Ovary (tissue), 3 donors: Measurements from ENCODE around the gene FILIP1L.

Experiments
- CTCF ChIP-seq, 3 donors: fragments of 450-650 bp in 2 of 3; fragments of 200-600 bp in 1 of 3; IDR thresholded peaks; one replicate each; pipeline versions ENCODE4 v1.5.1 to v1.8.0; 2016 to 2022; ENCODE audit warnings: antibody characterized with exemption in 3 of 3, mild to moderate bottlenecking in 1 of 3
- POLR2A ChIP-seq: fragments of 450-650 bp; IDR thresholded peaks from one replicate; pipeline ENCODE4 v1.6.1; 2017; ENCODE audit warnings: antibody characterized with exemption, mild to moderate bottlenecking, moderate library complexity
- donor health status: DM: no; HTN: no; CAD: no.

DNA sequence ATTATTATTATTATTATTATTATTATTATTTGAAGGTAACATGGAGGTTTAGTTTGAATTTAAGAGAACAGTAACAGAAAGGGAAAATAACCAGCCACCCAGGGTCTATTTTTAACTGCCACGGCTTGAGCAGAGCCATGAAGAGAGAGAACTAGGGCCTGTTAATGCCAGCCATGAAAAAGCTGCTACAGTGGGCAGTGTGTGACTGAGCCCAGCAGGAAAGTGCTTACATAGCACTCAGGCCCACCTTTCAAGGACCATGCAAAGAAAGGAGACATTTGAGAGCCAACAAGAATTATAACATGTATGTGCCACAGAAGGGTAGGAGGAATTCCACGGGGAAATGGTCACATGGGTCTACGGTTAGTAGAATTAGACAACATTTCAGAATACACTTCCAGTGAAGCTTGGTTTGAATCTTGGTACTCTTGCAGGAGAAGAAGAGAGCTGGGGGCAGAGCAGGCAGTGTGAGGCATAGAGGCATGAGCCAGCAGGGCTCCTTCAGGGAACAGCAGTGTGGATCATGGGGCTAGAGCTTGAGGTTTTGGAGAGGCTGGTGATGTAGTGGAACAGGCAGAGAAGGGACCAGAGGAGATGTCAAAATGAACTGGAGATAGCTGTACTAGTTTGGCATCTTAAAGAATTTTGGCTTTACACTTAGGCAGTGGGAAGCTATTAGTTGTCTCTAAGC lies 155.9 kb downstream of the FILIP1L start:
- no peak for TF ChIP-seq CTCF (IDR thresholded peaks at IDR 0.05)
- no peak for TF ChIP-seq POLR2A
